HepG2 (cell line): ENCODE results near the gene SERPINA6. TPM values are rescaled to one million over a fixed set of nuclear protein-coding genes. Genes with fewer than 3 reads are reported as not detected.
A peak's percentile ranks its signal among the peaks of the same experiment; 100 is the strongest.

Experiments used
- EP300 ChIP-seq, 3 experiments: sonication (generic) in 1 of 3; formaldehyde crosslinking in 1 of 3; IDR thresholded peaks; 2 replicates each; pipeline versions ENCODE4 v1.5.1 to v1.6.1; 2011 to 2020; ENCODE audit warnings: low read depth in 2 of 3, low read length in 2 of 3, borderline replicate concordance in 1 of 3, improper control_type of control experiment in 1 of 3, mild to moderate bottlenecking in 1 of 3, missing genetic modification reagents in 1 of 3, moderate library complexity in 1 of 3
- GATAD1 ChIP-seq: IDR thresholded peaks from 2 replicates; pipeline ENCODE4 v1.6.1; 2016; ENCODE audit warnings: missing genetic modification reagents, missing compliant biosample characterization
- HDAC2 ChIP-seq: sonication (generic); formaldehyde crosslinking; IDR thresholded peaks from 2 replicates; pipeline ENCODE4 v1.4.0; 2020; ENCODE audit warnings: missing genetic modification reagents
- HNF4A ChIP-seq: sonication (generic); formaldehyde crosslinking; IDR thresholded peaks from 2 replicates; pipeline ENCODE4 v1.4.0; 2020; ENCODE audit warnings: missing genetic modification reagents
- MAFF ChIP-seq: IDR thresholded peaks from 2 replicates; pipeline ENCODE4 v1.6.1; 2011; ENCODE audit warnings: low read depth, low read length, improper control_type of control experiment
- MAFK ChIP-seq, 2 experiments: IDR thresholded peaks in 1 of 2; conservative IDR thresholded peaks in 1 of 2; 2 replicates each; pipeline ENCODE4 v1.6.1; 2011; ENCODE audit warnings: improper control_type of control experiment in 2 of 2, low read length in 2 of 2
- NFYB ChIP-seq: sonication (generic); formaldehyde crosslinking; IDR thresholded peaks from 2 replicates; pipeline ENCODE4 v1.4.0; 2020; ENCODE audit warnings: missing genetic modification reagents
- NR2F6 ChIP-seq, 2 experiments: IDR thresholded peaks; 2 replicates each; pipeline ENCODE4 v1.6.1; 2016; ENCODE audit warnings: antibody characterized with exemption in 1 of 2, mild to moderate bottlenecking in 1 of 2
- PHF21A ChIP-seq: sonication (generic); formaldehyde crosslinking; IDR thresholded peaks from 2 replicates; pipeline ENCODE4 v1.5.0; 2020; ENCODE audit warnings: mild to moderate bottlenecking, missing genetic modification reagents
- RARA ChIP-seq: IDR thresholded peaks from 2 replicates; pipeline ENCODE4 v1.6.1; 2016; ENCODE audit warnings: missing genetic modification reagents, missing compliant biosample characterization
- RBFOX2 ChIP-seq: fragments of 200-400 bp; formaldehyde crosslinking; IDR thresholded peaks from 2 replicates; pipeline ENCODE4 v1.6.1; 2017; ENCODE audit warnings: low read depth, mild to moderate bottlenecking, low read length
- SKI ChIP-seq: fragments of 450-650 bp; IDR thresholded peaks from one replicate; pipeline ENCODE4 v1.6.1; 2018; ENCODE audit warnings: mild to moderate bottlenecking; ENCODE audit not compliant: partially characterized antibody
- SMAD3 ChIP-seq: sonication (generic); formaldehyde crosslinking; IDR thresholded peaks from 2 replicates; pipeline ENCODE4 v1.4.0; 2020; ENCODE audit warnings: missing genetic modification reagents
- SRSF4 ChIP-seq: fragments of 200-400 bp; formaldehyde crosslinking; IDR thresholded peaks from one replicate; pipeline ENCODE4 v1.6.1; 2018; ENCODE audit warnings: mild to moderate bottlenecking, low read depth, low read length, moderate library complexity; ENCODE audit not compliant: poor library complexity, severe bottlenecking
- TRIM24 ChIP-seq: sonication (generic); formaldehyde crosslinking; IDR thresholded peaks from 2 replicates; pipeline ENCODE4 v1.8.0; 2022; ENCODE audit warnings: mild to moderate bottlenecking, missing genetic modification reagents
- ZNF136 ChIP-seq: sonication (generic); formaldehyde crosslinking; IDR thresholded peaks from 2 replicates; pipeline ENCODE4 v1.8.1; 2022; ENCODE audit warnings: low read depth, mild to moderate bottlenecking, moderate library complexity, missing genetic modification reagents
- ZNF143 ChIP-seq: sonication (generic); formaldehyde crosslinking; IDR thresholded peaks from 2 replicates; pipeline ENCODE4 v1.4.0; 2020; ENCODE audit warnings: missing genetic modification reagents
- ZNF17 ChIP-seq: sonication (generic); formaldehyde crosslinking; IDR thresholded peaks from 2 replicates; pipeline ENCODE4 v1.5.0; 2020; ENCODE audit warnings: mild to moderate bottlenecking, missing genetic modification reagents
- ZNF230 ChIP-seq: sonication (generic); formaldehyde crosslinking; IDR thresholded peaks from 2 replicates; pipeline ENCODE4 v1.4.0; 2020; ENCODE audit warnings: mild to moderate bottlenecking, missing genetic modification reagents
- ZNF331 ChIP-seq: sonication (generic); formaldehyde crosslinking; IDR thresholded peaks from 2 replicates; pipeline ENCODE4 v1.4.0; 2020; ENCODE audit warnings: missing genetic modification reagents
- ZNF451 ChIP-seq: sonication (generic); formaldehyde crosslinking; IDR thresholded peaks from 2 replicates; pipeline ENCODE4 v1.5.0; 2020; ENCODE audit warnings: mild to moderate bottlenecking, missing genetic modification reagents
- ZNF790 ChIP-seq: sonication (generic); formaldehyde crosslinking; IDR thresholded peaks from 2 replicates; pipeline ENCODE4 v1.8.0; 2022; ENCODE audit warnings: missing genetic modification reagents, mild to moderate bottlenecking, borderline replicate concordance
- polyA plus RNA-seq, 8 experiments: library from polyadenylated mRNA; depleted of rRNA in 3 of 8; stranded (reverse) in 7 of 8; unstranded in 1 of 8; fragments of >200 nt; fragmentation: Illumina TruSeq in 4 of 8; extraction: Trizol in 4 of 8; gene quantifications; 2 replicates each; pipeline versions ENCODE4 v1.2.1 to v1.2.3, GENCODE V29; 2011 to 2016; ENCODE audit warnings: low read depth in 4 of 8, missing spikeins in 1 of 8, mixed read lengths in 1 of 8; ENCODE audit not compliant: insufficient read depth in 1 of 8
- total RNA-seq, 5 experiments: library from RNA; depleted of rRNA; stranded (reverse); fragments of >200 nt; fragmentation: Illumina TruSeq; extraction: Trizol; gene quantifications; 2 replicates each; pipeline ENCODE4 v1.2.3, GENCODE V29; 2016; ENCODE audit warnings: low read depth in 1 of 5
- TF ChIP-seq, protein P1 (sequence below), 2 experiments: sonication (generic) in 1 of 2; formaldehyde crosslinking in 1 of 2; IDR thresholded peaks; 2 replicates each; pipeline versions ENCODE4 v1.6.1 to v1.9.0; 2014 to 2022; ENCODE audit warnings: antibody characterized with exemption in 1 of 2, borderline replicate concordance in 1 of 2, inconsistent platforms in 1 of 2, low read depth in 1 of 2, missing genetic modification reagents in 1 of 2

Gene SERPINA6
- total and polyA plus RNA-seq, 2 of the 13 experiments (the other 11 are each of a cell fraction or from before 2014, with no cell fraction given), result 260 to 333 TPM

GRCh38 chr14:94320243-94320642 is 2.9 kb downstream of the SERPINA6 start (continued):
- peak; percentile 76 for TF ChIP-seq NFYB
- no peak for TF ChIP-seq ZNF143 (CRISPR knock-in tag)
- no peak for TF ChIP-seq ZNF17
- TF ChIP-seq GATAD1 (CRISPR knock-in tag), result 0 out of 2 replicates have a peak, but pooled peaks have one; percentile 54
- no peak for TF ChIP-seq HNF4A (CRISPR knock-in tag)
- no peak for TF ChIP-seq ZNF230 (CRISPR knock-in tag)
- 0 out of 2 replicates have a peak, but pooled peaks have one; percentile 38 for TF ChIP-seq RARA (CRISPR knock-in tag)
- no peak for TF ChIP-seq EP300 (IDR thresholded peaks at IDR 0.05; ENCODE audit: low read depth in 2 of 2, low read length in 2 of 2)
- TF ChIP-seq EP300 (CRISPR knock-in tag; IDR thresholded peaks at IDR 0.05; ENCODE audit: borderline replicate concordance), result no peak
- no peak for TF ChIP-seq MAFK (conservative IDR thresholded peaks at IDR 0.05 in 1 of 2, IDR thresholded peaks at IDR 0.05 in 1 of 2; ENCODE audit: low read length in 2 of 2)
- peak; percentile 41; the same call in 1 of the 2 replicates for TF ChIP-seq RBFOX2
- TF ChIP-seq ZNF790 (CRISPR knock-in tag), result no peak
- TF ChIP-seq, protein P1, sequence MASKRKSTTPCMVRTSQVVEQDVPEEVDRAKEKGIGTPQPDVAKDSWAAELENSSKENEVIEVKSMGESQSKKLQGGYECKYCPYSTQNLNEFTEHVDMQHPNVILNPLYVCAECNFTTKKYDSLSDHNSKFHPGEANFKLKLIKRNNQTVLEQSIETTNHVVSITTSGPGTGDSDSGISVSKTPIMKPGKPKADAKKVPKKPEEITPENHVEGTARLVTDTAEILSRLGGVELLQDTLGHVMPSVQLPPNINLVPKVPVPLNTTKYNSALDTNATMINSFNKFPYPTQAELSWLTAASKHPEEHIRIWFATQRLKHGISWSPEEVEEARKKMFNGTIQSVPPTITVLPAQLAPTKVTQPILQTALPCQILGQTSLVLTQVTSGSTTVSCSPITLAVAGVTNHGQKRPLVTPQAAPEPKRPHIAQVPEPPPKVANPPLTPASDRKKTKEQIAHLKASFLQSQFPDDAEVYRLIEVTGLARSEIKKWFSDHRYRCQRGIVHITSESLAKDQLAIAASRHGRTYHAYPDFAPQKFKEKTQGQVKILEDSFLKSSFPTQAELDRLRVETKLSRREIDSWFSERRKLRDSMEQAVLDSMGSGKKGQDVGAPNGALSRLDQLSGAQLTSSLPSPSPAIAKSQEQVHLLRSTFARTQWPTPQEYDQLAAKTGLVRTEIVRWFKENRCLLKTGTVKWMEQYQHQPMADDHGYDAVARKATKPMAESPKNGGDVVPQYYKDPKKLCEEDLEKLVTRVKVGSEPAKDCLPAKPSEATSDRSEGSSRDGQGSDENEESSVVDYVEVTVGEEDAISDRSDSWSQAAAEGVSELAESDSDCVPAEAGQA (IDR thresholded peaks at IDR 0.05; ENCODE audit: low read depth), result no peak
- TF ChIP-seq, protein P1 (CRISPR knock-in tag; IDR thresholded peaks at IDR 0.05; ENCODE audit: borderline replicate concordance), result no peak
- TF ChIP-seq TRIM24 (CRISPR knock-in tag), result no peak
- no peak for TF ChIP-seq NR2F6 (IDR thresholded peaks at IDR 0.05)
- TF ChIP-seq NR2F6 (CRISPR knock-in tag; IDR thresholded peaks at IDR 0.05), result peak; percentile 47
- no peak for TF ChIP-seq ZNF451 (CRISPR knock-in tag)
- TF ChIP-seq ZNF136 (CRISPR knock-in tag), result no peak
- peak; percentile 67; the same call in 1 of the 2 replicates for TF ChIP-seq PHF21A
- TF ChIP-seq SKI, result peak; percentile 23
- 0 out of 2 replicates have a peak, but pooled peaks have one; percentile 48 for TF ChIP-seq SMAD3 (CRISPR knock-in tag)
- TF ChIP-seq MAFF, result 0 out of 2 replicates have a peak, but pooled peaks have one; percentile 29
- TF ChIP-seq HDAC2 (CRISPR knock-in tag), result peak; percentile 74
- no peak for TF ChIP-seq SRSF4
- TF ChIP-seq ZNF331 (CRISPR knock-in tag), result 0 out of 2 replicates have a peak, but pooled peaks have one; percentile 17
